TTC549 (cell line): ENCODE measurements around the gene CDH22.

Experiments
- FAIRE-seq: peaks from 2 replicates; lab custom pipeline; 2012; peaks lifted over from hg19 to GRCh38; lab: Jason Lieb, UNC

The CDH22 gene

GRCh38 chr20:46267108-46268105 lies 40.9 kb downstream of the CDH22 start:
- FAIRE-seq = no peak

GRCh38 chr20:46265539-46265938 lies 42.8 kb downstream of the CDH22 start:
- FAIRE-seq = no peak

DNA sequence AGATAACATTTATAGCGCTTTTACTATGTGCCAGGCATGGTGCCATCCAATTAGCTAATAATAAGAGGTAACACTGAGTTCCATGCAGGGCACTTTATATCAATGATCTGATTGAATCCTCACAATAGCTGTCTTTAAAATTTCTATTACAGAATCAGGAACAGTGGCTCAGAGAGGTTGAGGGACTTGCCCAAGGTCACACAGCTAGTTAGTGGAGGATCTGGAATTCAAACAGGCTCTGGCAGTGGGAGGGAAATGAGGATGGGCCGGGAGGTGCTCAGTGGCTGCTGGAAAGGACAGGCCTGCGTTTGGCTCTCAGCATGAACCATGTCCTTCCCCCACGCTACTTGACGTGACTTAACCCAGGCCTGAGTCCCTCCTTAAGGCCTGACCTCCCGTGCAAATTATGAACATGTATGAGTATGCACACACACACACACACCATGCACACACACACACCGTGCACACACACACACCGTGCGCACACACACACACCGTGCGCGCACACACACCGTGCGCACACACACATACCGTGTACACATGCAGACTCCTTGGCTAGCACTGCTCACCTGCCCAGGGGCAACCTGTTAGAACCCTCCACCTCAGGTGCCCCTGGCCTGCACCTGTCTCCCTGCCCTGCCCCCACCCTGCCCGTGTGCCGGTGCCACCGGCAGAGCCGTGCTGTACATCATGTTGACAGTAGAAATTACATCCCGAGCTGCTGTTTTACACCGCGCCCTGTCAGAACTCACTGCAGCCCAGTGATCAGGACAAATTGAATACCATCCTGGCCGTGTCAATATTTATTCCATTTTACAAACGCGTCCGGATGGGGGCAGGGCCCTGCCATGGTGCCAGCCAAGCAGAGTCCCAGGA lies 43.7 kb downstream of the CDH22 start:
- FAIRE-seq = no peak

DNA sequence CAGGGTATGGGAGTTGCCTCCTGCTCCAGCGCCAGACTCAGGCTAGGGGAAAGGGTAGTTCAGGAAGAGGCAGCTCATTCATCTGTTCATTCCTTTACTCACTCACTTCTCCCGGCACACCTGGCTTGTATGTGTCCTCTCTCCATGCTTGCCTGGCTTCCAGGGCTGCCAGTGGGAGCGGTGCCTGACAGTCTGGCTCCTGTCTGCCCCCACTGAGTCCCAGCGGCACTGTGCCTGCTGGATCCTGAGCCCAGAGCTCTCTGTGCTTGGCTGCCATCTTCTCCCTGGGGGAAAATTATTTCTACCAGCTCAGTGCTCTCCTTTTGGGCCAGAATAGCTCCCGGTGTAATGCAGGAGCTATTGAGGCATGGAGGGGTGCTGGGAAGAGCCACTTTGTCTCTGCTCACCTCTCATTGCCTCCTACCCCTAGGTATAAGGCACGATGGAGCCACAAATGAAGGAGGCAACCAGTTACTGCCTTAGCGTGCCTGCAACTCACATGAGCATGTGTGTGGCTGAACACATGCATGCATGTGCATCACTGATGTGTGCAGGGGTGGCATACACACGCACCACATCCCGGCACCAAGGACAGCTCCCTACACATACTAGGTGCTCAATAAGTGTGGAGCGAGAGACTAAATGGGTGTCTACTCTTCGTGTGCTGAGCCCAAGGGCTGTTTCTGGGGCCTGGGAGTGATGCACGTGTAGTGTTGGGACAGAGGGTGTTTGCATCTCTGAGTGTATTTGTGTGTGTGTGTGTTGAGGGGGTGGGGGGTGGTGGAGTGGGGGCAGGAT lies 46.6 kb downstream of the CDH22 start:
- FAIRE-seq = no peak

GRCh38 chr20:46260936-46261454 lies 47.3 kb downstream of the CDH22 start:
- FAIRE-seq = no peak

GRCh38 chr20:46260480-46260879 lies 47.8 kb downstream of the CDH22 start:
- no peak for FAIRE-seq

DNA sequence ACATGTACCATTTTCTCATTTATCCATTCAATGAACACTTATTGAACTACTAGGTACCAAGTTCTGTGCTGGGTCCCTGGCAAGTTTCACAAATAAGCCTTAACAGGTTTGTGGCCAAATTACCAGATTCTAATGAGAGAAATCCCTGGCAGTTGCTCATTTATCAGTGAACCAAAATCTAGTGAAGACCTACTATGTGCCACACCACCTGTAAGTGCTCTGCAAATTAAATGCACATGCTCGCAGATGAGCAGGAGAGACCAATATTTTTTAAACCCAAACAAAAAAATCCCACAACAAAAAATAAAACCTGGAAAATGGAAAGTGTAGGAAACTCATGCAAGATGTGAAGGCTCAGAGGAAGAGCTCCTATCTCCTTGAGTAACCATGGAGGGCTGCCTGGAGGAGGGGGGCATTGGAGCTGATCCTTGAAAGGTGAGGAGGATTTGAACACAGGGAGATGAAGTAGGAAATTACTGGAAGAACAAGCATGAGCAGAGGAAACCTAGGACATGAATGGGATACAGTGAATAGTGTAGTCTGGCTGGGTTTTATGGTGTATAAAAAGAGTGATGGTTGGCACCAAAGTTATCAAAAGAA lies 48.9 kb downstream of the CDH22 start:
- FAIRE-seq = no peak

DNA sequence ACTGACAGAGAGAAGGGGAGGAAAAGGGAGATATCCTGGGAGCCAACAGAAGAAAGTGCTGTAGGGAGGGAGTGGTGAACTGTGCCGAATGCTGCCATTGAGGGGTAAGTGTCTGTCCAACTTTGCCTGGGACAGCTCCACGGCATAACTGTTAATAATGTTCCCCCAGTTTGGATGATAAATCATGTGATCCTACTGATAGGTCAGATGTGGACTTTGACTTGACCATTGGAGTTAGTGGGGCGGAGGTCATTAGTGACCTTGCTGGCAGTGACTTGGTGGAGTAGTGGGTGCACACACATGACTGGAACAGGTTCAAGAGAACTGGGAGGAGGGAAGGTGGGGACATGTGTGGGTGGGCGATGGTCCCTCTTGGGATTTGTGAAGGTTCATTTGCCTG lies 50.4 kb downstream of the CDH22 start:
- FAIRE-seq = no peak

- no peak for FAIRE-seq
Measured at GRCh38 chr20:46256293-46256692, 52.0 kb downstream of the CDH22 start.

- FAIRE-seq = no peak
Measured at GRCh38 chr20:46255440-46256104, 52.7 kb downstream of the CDH22 start.

GRCh38 chr20:46253391-46253790 lies 54.9 kb downstream of the CDH22 start:
- FAIRE-seq = no peak

GRCh38 chr20:46252352-46253091 lies 55.8 kb downstream of the CDH22 start:
- no peak for FAIRE-seq

DNA sequence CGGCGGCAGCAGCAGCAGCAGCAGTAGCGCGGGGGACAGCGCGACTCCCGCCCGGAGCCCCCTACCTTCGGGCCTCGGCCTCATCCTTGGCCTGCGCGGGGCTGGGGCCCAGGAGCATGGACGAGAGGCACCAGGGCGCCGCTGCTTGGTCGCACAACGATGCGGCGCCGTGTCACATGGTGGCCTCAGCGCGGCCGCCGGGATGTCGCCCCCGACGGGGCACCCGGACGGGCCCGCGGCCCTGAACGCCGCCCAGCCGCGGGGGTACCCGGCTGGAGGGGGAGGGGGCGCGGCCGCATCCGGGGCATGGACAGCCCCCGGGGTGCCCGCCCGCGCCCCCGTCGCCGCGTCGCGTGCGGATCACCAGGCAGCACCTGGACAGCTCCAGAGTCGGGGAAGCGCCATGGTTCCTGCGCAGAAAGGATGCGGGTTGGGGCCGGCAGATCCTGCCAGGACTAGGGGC lies 57.1 kb downstream of the CDH22 start:
- no peak for FAIRE-seq

DNA sequence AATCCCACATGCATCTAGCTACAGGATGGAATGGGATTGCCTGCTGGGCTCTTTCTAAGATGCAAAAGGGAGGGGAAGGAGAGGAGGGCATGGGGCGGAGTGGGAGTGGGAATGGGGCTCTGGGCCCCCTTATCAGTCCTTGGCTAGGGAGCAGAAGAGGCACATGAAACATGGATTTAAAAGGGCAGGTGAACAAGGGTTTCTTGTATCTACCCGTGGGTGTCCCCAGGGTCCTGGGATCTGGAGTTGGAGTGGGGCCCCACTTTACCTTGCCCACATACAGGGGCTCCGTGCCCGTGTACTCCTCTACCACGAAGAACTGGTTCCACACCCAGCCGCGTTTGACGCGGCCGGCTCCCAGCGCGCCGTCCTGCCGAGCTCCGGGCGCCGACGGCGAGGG lies 57.5 kb downstream of the CDH22 start:
- no peak for FAIRE-seq

GRCh38 chr20:46249671-46250070 lies 58.6 kb downstream of the CDH22 start:
- FAIRE-seq = no peak

DNA sequence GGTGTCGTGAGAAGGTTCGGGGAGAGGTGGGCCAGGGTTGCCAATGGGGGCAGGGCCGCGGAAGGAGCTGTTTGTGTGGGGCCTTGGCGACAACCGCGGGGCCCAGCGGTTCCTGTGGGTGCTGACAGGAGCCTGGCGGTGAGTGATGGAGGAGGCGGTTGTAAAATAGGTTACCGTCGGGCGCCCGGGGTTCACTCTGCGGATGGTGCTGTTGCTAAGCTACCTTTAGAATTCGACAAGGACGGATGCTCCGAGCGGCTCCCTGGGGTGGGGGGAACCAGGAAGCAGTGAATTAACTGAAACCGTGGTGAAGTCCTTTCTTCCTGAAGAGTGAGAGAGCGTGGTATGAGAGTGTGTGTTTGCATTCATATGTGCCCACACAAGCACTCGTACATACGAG lies 61.7 kb downstream of the CDH22 start:
- FAIRE-seq = no peak

- no peak for FAIRE-seq
Measured at GRCh38 chr20:46243707-46244628, 64.3 kb downstream of the CDH22 start.

DNA sequence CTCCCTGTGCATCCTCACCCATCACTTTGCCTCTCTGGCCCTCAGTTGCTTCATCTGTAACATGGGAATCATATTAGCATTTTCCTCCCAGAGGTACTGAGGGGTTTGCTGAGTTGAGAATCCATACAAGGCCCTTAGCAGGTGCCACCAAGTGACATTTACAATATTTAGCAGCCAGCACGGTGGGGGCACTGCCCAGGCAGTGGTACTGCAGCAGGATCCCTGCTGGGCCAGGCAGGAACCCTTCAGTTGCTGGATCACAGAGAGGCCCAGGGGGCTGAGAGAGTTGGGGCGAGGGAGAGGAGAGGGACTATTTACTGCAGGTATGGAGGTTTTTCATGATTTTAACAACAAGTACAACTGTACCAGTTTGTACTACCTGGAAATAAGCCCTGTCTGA lies 65.9 kb downstream of the CDH22 start:
- no peak for FAIRE-seq

DNA sequence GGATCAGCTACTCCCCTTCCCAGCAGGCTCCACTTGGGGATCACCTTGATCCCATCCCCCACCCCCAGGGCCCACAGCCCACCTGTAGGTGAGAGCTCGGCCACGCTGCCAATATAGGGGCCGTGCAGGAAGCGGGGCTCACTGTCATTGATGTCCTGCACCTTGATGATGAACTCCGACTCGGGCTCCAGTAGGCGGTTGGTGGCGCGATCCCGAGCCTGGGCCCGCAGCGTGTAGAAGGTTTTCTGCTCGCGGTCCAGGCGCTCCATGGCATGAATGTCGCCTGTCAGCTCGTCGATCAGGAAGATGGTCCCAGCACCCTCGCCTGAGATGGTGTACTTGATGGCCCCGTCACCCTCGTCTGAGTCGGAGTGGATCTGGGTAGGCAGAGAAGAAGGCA lies 67.4 kb downstream of the CDH22 start:
- FAIRE-seq = no peak
